VCaP (cell line): ENCODE measurements around the gene FOXO4.

ENCODE experiments used
- H3K27ac ChIP-seq: fragments of 450-650 bp; 2 replicates; pipeline ENCODE4 v1.5.1; 2017
- CTCF ChIP-seq: fragments of 450-650 bp; conservative IDR thresholded peaks from 2 replicates; pipeline ENCODE4 v1.5.1; 2017; ENCODE audit warnings: mild to moderate bottlenecking, moderate library complexity

The FOXO4 gene

DNA sequence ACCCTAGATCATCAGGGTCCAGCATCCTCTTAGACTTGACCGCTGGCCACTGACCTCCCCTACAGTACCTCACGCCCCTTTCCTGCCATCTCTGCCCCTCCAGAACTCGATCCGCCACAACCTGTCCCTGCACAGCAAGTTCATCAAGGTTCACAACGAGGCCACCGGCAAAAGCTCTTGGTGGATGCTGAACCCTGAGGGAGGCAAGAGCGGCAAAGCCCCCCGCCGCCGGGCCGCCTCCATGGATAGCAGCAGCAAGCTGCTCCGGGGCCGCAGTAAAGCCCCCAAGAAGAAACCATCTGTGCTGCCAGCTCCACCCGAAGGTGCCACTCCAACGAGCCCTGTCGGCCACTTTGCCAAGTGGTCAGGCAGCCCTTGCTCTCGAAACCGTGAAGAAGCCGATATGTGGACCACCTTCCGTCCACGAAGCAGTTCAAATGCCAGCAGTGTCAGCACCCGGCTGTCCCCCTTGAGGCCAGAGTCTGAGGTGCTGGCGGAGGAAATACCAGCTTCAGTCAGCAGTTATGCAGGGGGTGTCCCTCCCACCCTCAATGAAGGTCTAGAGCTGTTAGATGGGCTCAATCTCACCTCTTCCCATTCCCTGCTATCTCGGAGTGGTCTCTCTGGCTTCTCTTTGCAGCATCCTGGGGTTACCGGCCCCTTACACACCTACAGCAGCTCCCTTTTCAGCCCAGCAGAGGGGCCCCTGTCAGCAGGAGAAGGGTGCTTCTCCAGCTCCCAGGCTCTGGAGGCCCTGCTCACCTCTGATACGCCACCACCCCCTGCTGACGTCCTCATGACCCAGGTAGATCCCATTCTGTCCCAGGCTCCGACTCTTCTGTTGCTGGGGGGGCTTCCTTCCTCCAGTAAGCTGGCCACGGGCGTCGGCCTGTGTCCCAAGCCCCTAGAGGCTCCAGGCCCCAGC is 5.2 kb downstream of the FOXO4 start:
- H3K27ac ChIP-seq = no peak overlapping the region
- TF ChIP-seq CTCF = no peak

DNA sequence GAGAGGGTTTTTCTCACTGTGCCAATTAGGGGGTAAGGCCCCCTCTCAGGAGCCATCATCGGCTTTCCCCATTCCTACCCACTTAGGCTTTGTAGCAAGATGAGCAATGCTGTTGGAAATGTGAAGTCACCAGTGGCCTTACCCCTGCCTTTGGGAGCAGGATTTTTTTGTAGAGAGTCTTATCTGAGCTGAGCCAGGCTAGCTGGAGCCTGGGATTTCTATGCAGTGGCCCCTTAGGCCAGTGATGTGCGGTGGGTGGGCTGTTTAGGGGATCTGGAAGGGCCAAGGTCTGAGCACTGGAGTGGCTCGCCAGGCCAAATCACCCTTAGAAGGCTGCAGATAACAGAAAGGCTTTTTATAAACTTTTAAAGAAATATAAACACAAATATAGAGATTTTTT is 6.6 kb downstream of the FOXO4 start:
- no peak for TF ChIP-seq CTCF
- H3K27ac ChIP-seq = no peak overlapping the region

- H3K27ac ChIP-seq = no peak overlapping the region
- no peak for TF ChIP-seq CTCF
Observed at GRCh38 chrX:71103110-71103983, 7.7 kb downstream of the FOXO4 start.

DNA sequence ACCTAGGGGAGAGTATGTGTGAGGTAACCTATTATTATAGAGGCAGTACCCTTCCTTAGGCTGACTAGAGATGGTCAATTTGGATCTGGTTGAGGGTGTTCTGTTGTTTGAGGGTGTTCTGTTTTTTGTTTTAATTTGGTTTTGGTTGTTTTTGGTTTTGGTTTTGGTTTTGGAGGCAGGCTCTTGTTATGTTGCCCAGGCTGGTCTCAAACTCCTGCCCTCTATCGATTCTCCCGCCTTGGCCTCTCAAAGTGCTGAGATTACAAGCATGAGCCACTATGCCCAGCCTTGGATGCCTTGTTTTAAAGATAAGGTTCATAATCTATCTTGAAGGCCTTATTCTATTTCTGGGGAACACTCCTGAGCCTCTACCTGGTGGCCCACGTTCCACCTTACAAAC is 10.0 kb downstream of the FOXO4 start:
- no peak for TF ChIP-seq CTCF
- no peak overlapping the region for H3K27ac ChIP-seq

GRCh38 chrX:71106427-71106826 is 10.8 kb downstream of the FOXO4 start, which contains the start of gene CXorf65:
Gene CXorf65 (minus strand): TSS chrX:71106740. CDS start chrX:71106556, 184 bp downstream.
- no peak for TF ChIP-seq CTCF
- no peak within 1 kb of the TSS for H3K27ac ChIP-seq

GRCh38 chrX:71107245-71107644 is 11.6 kb downstream of the FOXO4 start:
- H3K27ac ChIP-seq = no peak overlapping the region
- no peak for TF ChIP-seq CTCF

- TF ChIP-seq CTCF = no peak
- no peak overlapping the region for H3K27ac ChIP-seq
Observed at GRCh38 chrX:71107762-71108360, 12.2 kb downstream of the FOXO4 start.
